Thyroid gland (tissue), 4 donors: ENCODE data around the gene PKNOX2. TPM values are rescaled to one million over a fixed set of nuclear protein-coding genes. Genes with fewer than 3 reads are reported as not detected.

Source experiments
- DNase-seq, 2 donors: peaks; one replicate each; pipeline ENCODE4 v3.0.0-alpha.2; 2019
- H3K27ac ChIP-seq, 3 donors: fragments of 200-600 bp; sonication (generic); 1 replicate in 2 of 3; 2 replicates in 1 of 3; pipeline ENCODE4 v1.5.1; 2016 to 2019; ENCODE audit warnings: mild to moderate bottlenecking in 1 of 3, moderate library complexity in 1 of 3
- H3K27me3 ChIP-seq: fragments of 200-600 bp; sonication (generic); one replicate; pipeline ENCODE4 v1.5.1; 2019
- H3K36me3 ChIP-seq, 2 donors: fragments of 200-600 bp; sonication (generic); one replicate each; pipeline ENCODE4 v1.5.1; 2016 to 2019
- H3K4me1 ChIP-seq, 2 donors: fragments of 200-600 bp; sonication (generic); one replicate each; pipeline ENCODE4 v1.5.1; 2017 to 2019
- H3K4me3 ChIP-seq, 3 donors: fragments of 200-600 bp; sonication (generic); replicated peaks in 1 of 3; 1 replicate in 2 of 3; 2 replicates in 1 of 3; pipeline ENCODE4 v1.5.1; 2016; ENCODE audit warnings: mild to moderate bottlenecking in 1 of 3
- H3K9me3 ChIP-seq: fragments of 200-600 bp; sonication (generic); one replicate; pipeline ENCODE4 v1.5.1; 2017
- POLR2A ChIP-seq, 2 donors: fragments of 450-650 bp; IDR thresholded peaks; one replicate each; pipeline ENCODE4 v1.6.1; 2017; ENCODE audit warnings: antibody characterized with exemption in 2 of 2, mild to moderate bottlenecking in 2 of 2, moderate library complexity in 1 of 2
- WGBS, 2 donors: methylation state at CpG; one replicate each; pipeline ENCODE4 v1.1.5; 2017; 5-methylcytosine and 5-hydroxymethylcytosine counted together
- intact Hi-C: fragments of 100-400 bp; cut with DNase I; formaldehyde crosslinking; loops from one replicate; pipeline ENCODE4 v1.15.1; 2023
- total RNA-seq, 4 donors: library from RNA; depleted of rRNA; stranded (reverse); fragments of >200 nt; gene quantifications; one replicate each; pipeline ENCODE4 v1.2.3, GENCODE V29; 2016
- TF ChIP-seq, protein P1 (sequence below), 6 experiments: fragments of 200-600 bp in 3 of 6; fragments of 450-650 bp in 3 of 6; sonication (generic) in 3 of 6; IDR thresholded peaks; one replicate each; pipeline ENCODE4 v1.5.1; 2016 to 2019; ENCODE audit warnings: antibody characterized with exemption in 6 of 6, mild to moderate bottlenecking in 2 of 6, inconsistent platforms in 1 of 6, moderate library complexity in 1 of 6

The PKNOX2 gene
- total RNA-seq, 4 donors from 2014 or later, result 6.3 to 28.0 (median 18.7) TPM

DNA sequence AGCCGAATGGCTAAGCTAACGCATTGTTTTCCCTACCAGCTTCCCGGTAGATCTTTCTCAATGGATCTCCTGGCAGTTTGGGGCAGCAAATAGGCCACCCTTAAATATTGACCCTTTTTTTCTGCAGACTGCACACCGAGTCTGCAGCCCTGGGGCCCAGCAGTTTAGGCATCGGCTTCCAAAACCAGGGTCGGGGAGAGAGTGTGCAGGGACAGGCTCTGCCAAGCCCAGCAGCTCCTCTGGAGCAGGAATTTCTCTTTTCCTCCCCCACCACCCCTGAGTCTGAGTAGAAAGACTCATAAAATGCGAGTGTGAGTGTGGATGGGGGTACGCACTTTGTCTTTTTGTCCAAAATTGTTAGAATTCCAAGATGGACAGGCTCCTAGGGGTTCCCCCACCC is 218.3 kb downstream of the PKNOX2 start:
- no peaks in the 10 kb centered on the region for H3K9me3 ChIP-seq
- no peaks in the 10 kb centered on the region for H3K36me3 ChIP-seq
- no peak overlapping the region for H3K4me3 ChIP-seq
- no peak for DNase-seq
- WGBS, 2 donors, result 88 to 95% methylated on average over 8 of the region's 8 CpGs
- no peaks in the 10 kb centered on the region for H3K4me1 ChIP-seq
- no peak overlapping the region for H3K27ac ChIP-seq
- no peak for TF ChIP-seq POLR2A (IDR thresholded peaks at IDR 0.05)
- TF ChIP-seq, protein P1, sequence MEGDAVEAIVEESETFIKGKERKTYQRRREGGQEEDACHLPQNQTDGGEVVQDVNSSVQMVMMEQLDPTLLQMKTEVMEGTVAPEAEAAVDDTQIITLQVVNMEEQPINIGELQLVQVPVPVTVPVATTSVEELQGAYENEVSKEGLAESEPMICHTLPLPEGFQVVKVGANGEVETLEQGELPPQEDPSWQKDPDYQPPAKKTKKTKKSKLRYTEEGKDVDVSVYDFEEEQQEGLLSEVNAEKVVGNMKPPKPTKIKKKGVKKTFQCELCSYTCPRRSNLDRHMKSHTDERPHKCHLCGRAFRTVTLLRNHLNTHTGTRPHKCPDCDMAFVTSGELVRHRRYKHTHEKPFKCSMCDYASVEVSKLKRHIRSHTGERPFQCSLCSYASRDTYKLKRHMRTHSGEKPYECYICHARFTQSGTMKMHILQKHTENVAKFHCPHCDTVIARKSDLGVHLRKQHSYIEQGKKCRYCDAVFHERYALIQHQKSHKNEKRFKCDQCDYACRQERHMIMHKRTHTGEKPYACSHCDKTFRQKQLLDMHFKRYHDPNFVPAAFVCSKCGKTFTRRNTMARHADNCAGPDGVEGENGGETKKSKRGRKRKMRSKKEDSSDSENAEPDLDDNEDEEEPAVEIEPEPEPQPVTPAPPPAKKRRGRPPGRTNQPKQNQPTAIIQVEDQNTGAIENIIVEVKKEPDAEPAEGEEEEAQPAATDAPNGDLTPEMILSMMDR (IDR thresholded peaks at IDR 0.05), result no peak
- no peaks in the 10 kb centered on the region for H3K27me3 ChIP-seq
- intact Hi-C loops, result no loop called here

- H3K4me3 ChIP-seq, result no peak overlapping the region
- WGBS, 2 donors, result 89 to 94% methylated on average over 4 of the region's 4 CpGs
- no peaks in the 10 kb centered on the region for H3K4me1 ChIP-seq
- H3K9me3 ChIP-seq, result no peaks in the 10 kb centered on the region
- H3K27me3 ChIP-seq, result no peaks in the 10 kb centered on the region
- no peak for TF ChIP-seq POLR2A (IDR thresholded peaks at IDR 0.05)
- TF ChIP-seq, protein P1 (IDR thresholded peaks at IDR 0.05), result no peak
- DNase-seq, result no peak
- H3K36me3 ChIP-seq, result no peaks in the 10 kb centered on the region
- intact Hi-C loops, result no loop called here
- no peak overlapping the region for H3K27ac ChIP-seq
Measured at GRCh38 chr11:125384825-125385224, 220.3 kb downstream of the PKNOX2 start.

- intact Hi-C loops, result no loop called here
- WGBS, 2 donors, result 95 to 97% methylated on average over 9 of the region's 9 CpGs
- no peak overlapping the region for H3K27ac ChIP-seq
- no peak for DNase-seq
- TF ChIP-seq, protein P1 (IDR thresholded peaks at IDR 0.05), result no peak
- TF ChIP-seq POLR2A (IDR thresholded peaks at IDR 0.05), result no peak
- H3K4me1 ChIP-seq, result no peaks in the 10 kb centered on the region
- no peak overlapping the region for H3K4me3 ChIP-seq
- H3K27me3 ChIP-seq, result no peaks in the 10 kb centered on the region
- no peaks in the 10 kb centered on the region for H3K36me3 ChIP-seq
- no peaks in the 10 kb centered on the region for H3K9me3 ChIP-seq
Measured at GRCh38 chr11:125387901-125388300, 223.3 kb downstream of the PKNOX2 start.

GRCh38 chr11:125388611-125389010 is 224.1 kb downstream of the PKNOX2 start:
- Histone ChIP-seq H3K4me3 (no peak overlapping the region), H3K27me3 (no peaks in the 10 kb centered on the region), H3K4me1 (no peaks in the 10 kb centered on the region), H3K36me3 (no peaks in the 10 kb centered on the region), H3K27ac (no peak overlapping the region), H3K9me3 (no peaks in the 10 kb centered on the region)
- WGBS, 2 donors, result 97 to 98% methylated on average over 7 of the region's 7 CpGs
- intact Hi-C loops, result no loop called here
- TF ChIP-seq, protein P1 (IDR thresholded peaks at IDR 0.05), result no peak
- TF ChIP-seq POLR2A (IDR thresholded peaks at IDR 0.05), result no peak
- DNase-seq, result no peak

DNA sequence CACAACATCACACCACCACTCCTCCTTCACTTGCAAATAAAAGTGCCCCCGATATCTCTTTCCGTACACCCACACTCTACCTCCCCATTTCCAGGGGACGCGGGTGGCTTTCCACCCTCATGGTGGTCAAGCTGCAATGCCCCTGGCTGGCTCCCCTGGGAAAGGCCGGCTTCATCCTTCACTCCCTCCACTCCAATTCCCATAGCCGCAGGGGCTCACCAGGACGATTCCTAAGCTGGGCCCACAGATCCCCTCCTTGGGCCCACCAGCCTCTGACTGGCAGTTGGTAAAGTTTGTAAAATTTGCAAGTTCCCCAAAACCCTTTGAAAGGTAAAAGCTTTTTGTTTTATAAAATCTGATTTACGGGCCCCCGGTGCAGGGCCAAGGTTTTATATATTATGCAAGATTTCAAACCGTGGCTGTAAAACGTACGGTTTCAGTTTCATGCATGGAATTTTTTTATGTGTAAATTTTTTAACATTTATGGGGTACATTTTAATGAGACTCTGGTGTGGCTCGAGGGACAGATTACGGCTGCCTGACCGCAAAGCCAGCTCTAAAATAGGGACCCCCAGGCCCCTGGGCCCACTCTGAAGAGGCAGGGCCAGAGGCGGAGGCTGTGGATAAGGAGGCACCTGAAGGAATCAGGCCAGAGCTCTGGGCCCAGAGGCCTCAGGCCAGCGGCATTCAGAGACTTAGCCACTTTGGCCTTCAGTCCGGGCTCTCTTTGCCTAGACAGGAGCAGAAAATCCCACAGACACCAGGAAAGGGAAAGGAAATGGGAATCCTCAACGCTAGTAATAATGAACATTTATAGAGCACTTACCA is 225.0 kb downstream of the PKNOX2 start:
- TF ChIP-seq, protein P1 (IDR thresholded peaks at IDR 0.05), result no peak
- TF ChIP-seq POLR2A (IDR thresholded peaks at IDR 0.05), result no peak
- Histone ChIP-seq H3K36me3 (no peaks in the 10 kb centered on the region), H3K27me3 (no peaks in the 10 kb centered on the region), H3K27ac (no peak overlapping the region), H3K9me3 (no peaks in the 10 kb centered on the region), H3K4me1 (peaks cover 0 to 5% of the 10 kb centered on the region in 2 donors), H3K4me3 (no peak overlapping the region)
- intact Hi-C loops, result no loop called here
- WGBS, 2 donors, result 94 to 97% methylated on average over 19 of the region's 19 CpGs
- no peak for DNase-seq
